AG08395 (cell line): ENCODE results near the gene CYB5R2.
"Not testable (repeated sequence)": the region's sequence is repeated elsewhere in the genome, so short reads cannot be mapped to it uniquely, and the experiment has no call there.

Source experiments
- DNase-seq: peaks from one replicate; pipeline ENCODE4 v3.0.0; 2012; ENCODE audit warnings: mixed read lengths, low spot score

CYB5R2 gene

DNA sequence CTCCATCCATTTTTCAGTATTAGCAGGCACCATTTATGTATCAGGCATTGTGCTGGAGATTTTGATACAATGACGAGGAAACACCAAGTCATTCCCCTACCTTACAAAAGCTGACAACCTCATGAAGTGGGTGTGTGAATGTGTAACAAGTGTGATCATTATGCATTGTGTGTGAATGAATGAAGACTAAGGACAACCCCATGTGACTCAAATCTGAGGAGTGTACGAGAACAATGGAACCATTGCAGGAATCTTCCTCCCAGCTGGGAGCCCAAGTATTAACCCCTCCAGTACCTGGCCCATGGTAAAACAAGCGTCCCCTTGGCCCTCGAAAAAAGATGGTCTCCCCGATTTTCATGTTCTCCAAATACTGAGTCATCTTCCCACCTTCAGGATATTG, 4.4 kb downstream of the CYB5R2 start:
- DNase-seq = no peak

DNA sequence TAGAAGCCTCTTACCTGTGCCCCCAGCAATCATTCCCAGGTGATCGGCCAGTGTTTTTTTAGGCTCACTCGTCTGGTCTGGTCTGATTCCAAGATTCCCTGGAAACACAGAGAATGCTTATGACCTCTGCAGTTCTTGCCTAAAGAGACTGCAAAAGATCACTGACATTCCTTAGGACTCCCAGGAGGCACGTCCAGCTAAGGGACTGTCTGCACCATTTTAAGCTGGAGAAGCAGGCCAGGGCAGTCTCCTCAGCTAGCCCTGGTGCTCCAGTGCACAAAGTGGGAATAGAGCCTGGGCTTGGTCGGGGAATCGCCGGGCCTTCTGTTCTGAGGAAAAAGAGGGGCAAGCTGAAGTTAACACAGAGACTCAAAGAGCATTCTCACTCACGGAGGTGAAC, 4.8 kb downstream of the CYB5R2 start:
- no peak for DNase-seq

- DNase-seq = no peak
These were observed 5.8 kb downstream of the CYB5R2 start for GRCh38 chr11:7667460-7667859.

DNA sequence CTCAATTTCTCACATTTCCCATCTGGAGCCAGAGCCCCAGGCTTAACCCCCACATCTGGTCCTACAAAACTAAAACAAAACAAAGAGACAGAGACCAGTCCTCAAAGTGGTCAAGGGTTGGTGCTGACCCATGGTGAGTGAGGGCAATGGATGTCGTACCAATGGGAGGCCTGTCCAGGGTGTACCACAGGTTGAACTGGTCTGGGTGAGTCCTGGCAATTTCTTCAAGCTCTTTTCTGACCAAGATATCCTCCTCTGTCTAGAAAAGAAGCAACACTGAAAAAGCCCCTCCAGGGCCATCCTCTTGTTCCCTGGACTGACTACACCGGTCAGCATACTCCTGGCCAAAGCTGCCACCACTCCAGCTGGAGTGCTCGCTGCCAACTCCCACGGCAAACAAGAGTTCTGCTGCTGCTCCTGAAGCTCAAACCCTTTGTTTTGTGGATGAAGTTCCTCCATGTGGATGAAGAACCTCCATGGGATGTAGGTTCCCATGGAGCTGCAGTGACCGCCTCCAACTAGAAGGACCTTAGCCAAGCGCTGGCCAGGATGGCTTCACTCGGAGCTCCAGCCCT, 6.9 kb downstream of the CYB5R2 start:
- no peak for DNase-seq

DNA sequence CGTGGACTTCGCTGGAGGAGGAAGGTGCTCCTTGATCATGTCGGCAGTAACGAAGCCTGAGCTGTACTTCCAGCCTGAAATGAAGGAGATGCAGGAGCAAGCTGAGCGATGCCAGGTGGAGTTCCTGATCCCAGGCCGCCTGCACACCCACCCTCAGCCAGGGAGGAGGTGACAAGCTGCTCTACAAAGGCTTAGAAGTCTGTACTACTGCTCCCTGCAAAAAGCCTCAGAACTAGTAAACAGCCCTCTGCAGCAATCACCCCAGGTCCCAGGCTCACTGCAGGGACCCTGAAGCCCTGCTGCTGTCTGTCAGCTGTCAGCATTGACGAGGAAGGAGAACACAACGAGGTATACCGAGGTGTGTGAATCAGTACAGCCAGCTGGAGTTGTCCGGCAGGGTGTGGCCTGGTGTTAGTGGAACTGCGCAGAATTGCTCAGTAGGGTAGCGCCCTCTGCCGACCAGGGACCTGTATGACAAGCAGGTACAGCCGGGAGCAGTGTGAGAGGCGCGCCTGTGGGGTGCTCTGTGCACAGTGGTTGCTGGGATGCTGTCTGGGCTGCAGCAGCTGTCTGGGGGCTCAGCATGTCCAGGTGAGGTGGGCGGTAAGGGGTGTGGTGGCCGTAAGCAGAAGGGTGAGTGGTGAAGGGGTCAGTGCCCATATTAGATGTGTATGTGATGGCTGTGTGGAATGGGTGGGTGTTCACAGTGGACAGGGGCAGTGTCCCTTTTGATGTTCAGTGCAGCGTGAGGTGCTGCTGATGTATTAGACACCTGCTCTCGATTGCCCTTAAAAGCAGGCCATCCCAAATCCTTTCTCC, 7.6 kb downstream of the CYB5R2 start:
- peak; percentile 85 for DNase-seq

DNA sequence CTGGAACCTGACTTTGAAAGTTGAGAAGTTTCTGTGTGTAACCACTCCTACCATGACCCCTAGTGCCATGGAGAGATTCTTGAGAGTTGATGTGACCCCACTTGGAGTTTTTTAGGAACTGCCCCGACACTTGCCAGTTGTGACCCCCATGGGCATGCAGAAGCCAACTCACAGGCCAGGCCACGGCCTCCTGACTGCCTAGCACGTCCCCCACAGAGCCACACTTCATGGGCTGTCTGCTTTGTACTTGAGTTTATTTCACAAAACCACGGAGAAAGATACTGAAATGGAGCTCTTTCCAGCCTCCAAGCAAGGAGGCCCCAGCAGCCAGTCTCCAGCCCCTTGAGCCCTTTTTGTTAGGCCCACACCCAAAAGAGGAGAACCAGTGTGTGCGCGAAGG, 8.4 kb downstream of the CYB5R2 start:
- no peak for DNase-seq

DNA sequence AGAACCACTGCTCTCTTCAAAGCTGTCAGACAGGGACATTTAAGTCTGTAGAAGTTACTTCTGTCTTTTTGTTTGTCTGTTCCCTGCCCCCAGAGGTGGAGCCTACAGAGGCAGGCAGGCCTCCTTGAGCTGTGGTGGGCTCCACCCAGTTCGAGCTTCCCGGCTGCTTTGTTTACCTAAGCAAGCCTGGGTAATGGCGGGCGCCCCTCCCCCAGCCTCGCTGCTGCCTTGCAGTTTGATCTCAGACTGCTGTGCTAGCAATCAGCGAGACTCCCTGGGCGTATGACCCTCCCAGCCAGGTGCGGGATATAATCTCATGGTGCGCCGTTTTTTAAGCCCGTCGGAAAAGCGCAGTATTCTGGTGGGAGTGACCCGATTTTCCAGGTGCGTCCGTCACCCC, 9.8 kb downstream of the CYB5R2 start:
- DNase-seq = not testable (repeated sequence)

DNA sequence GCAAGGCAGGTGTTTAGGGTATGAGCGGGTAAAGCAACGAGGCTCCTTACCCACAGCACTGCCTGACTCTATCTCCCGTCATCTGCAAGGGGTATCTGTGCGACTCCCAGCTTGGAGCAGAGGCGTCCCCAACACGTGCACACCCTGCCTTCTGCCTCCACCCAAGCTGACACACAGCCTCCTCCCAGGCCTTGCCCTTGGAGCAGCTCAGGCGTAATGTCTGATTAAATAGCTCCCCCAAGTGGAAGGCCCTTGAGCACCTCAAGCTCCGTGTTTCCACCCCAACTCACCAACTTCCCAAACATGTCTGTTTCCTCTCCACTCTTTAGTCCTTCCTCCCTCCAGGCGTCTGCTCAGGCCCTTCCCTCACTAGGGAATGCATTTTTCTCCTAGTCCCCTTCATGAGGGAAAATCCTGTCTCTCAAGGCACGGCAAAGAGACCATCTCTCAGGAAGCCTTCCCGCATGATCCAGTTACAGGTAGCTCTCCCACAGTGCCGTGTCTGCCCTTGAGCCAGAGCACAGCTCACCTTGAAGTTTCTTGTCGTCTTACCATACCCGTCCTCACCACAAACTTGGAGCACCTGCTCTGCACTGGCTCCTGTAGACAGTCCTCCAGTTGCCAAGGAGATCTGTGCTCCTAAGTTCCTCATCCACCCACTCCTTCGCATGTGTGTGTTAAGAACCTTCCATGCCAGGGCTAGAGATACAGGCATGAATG, 15.8 kb downstream of the CYB5R2 start:
- peak; percentile 84 for DNase-seq

GRCh38 chr11:7656704-7657103, 16.6 kb downstream of the CYB5R2 start:
- no peak for DNase-seq

DNA sequence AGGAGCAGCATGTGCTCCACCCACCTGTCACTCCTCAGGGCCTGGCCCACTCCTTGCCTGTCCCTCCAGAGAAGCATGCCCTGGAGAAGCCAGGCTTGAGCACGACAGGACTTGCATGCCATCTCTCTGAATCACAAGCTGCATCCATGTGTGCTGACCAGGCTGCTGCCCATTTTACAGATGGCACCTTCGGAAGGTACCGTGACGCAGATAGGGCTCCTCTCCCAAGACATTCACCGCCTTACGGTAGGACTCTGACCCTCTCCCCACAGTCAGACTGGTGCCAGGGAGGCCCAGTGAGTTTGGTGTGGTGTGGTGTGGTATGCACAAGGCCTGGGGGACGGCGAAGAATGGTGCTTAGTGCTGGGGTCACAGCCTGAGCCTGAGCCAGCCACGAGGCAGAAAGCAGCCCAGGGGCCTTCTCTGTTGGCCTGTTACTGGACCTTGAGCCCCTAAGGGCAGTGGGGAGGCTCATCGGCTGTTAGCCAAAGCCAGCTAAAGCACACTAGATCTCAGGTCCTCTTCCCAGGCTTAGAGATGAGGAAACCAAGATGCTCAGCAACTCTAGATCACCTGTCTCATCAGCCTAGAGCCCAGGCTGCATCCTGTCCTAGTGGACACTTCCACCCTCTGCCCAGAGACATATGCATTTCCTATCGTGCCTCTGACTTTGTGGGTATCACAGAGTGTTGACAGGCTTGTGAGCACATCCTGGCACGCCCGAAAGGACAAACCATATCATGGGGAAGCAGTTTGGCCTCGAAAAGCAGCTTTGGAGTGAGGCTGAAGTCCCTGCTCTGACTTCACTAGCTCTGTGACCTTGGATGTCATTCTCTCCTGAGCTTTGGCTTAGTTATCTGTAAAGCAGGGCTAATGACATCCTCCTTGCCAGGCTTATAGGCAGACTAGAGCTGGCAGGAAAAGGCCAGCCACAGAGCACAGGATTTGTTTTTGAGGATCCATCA, 17.8 kb downstream of the CYB5R2 start:
- no peak for DNase-seq

- DNase-seq = no peak
These were observed 19.1 kb downstream of the CYB5R2 start for GRCh38 chr11:7654195-7654705.

GRCh38 chr11:7651700-7652099, 21.6 kb downstream of the CYB5R2 start:
- no peak for DNase-seq

DNA sequence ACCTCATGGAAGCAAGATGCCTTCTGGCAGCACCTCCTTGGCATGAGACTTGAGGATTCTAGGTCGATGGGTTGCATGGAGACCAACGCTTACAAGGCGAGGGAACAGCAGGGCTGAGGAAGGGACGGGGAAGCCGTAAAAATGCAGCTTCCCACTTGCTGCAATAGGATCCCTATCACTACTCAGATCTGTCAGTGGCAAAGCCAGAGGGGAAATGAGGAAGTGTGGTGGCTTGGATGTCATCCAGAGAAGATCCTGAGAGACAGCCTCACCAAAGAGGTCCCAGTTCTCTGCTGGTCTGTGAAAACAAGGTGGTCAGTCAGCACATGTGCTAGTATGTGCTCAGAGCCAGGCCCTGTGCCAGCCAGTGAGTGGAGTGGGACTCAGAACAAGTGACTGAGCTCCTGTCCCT, 22.2 kb downstream of the CYB5R2 start:
- peak; percentile 25 for DNase-seq

GRCh38 chr11:7648264-7648663, 25.0 kb downstream of the CYB5R2 start:
- DNase-seq = no peak

GRCh38 chr11:7646866-7647265, 26.4 kb downstream of the CYB5R2 start:
- no peak for DNase-seq

DNA sequence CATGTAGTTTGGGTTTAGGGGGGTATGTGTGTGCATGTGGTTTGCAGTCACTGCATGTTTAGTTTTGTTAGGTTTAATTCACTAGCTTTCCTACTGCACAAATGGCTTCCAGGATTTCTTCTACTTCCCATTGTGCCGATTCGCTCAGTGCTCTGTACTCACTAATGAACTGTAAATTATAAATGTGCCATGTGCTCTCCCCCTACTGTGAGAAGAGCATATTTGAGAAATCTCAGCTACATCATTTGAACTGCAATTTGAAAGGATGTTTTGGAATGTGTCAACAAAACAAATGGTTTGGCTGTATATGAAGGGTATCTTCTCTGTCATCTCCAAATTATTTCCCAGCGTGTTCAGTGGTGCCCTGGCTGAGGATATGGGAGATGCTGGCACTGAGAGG, 28.1 kb downstream of the CYB5R2 start:
- no peak for DNase-seq

DNA sequence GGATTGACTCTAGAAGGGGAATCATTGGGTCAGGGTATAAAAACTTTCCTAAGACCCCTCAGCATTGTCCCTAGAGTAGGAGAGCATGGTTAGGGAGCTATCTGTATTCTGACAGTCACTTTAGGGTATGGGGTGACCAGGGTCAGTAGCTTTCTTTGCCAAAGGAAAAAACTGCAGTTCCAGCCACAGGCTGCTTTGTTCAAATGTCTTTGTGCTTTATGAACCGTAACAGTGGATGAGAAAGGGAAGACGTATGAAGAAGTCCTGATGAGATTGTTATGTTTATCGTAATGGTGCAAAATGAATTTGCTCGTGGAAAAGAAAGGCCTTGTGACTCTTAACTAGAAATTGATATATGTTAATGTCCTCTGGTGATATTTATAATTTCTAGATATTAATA, 30.0 kb downstream of the CYB5R2 start:
- DNase-seq = no peak

GRCh38 chr11:7642747-7643146, 30.6 kb downstream of the CYB5R2 start:
- no peak for DNase-seq

DNA sequence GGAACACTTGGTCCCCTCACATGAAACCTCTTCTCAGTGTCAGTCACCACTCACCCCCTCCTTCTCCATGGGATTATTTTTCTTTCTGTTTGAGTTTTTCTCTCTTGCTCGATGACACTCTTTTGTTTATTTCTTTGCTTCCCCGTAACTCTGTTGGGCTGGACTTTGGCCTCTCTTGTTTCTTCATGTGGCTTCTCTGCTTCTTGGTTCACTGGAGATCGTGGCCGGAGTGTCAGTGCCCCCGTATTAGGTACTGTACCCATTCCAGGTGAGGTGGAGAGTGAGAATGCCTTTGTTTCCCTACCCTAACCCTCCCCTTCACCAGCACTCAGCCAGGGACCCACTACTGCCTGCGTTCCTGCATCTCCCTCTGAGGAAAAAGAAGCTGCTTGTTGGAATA, 32.5 kb downstream of the CYB5R2 start:
- DNase-seq = no peak

DNA sequence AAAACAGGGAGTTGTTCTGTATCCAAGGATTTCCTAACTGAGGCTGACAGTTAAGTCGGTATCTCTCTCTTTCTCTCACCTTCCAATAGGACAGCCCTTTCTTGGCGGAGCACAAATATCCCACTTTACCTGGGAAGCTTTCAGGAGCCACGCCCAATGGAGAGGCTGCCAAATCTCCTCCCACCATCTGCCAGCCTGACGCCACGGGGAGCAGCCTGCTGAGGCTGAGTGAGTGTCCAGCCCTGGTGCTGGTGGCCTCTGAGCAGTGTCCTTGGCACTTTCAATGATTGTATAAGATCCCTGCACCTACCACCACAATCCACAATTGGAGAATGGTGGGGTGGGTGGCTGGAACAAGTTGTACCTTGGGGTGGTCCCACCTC, 33.7 kb downstream of the CYB5R2 start:
- no peak for DNase-seq

DNA sequence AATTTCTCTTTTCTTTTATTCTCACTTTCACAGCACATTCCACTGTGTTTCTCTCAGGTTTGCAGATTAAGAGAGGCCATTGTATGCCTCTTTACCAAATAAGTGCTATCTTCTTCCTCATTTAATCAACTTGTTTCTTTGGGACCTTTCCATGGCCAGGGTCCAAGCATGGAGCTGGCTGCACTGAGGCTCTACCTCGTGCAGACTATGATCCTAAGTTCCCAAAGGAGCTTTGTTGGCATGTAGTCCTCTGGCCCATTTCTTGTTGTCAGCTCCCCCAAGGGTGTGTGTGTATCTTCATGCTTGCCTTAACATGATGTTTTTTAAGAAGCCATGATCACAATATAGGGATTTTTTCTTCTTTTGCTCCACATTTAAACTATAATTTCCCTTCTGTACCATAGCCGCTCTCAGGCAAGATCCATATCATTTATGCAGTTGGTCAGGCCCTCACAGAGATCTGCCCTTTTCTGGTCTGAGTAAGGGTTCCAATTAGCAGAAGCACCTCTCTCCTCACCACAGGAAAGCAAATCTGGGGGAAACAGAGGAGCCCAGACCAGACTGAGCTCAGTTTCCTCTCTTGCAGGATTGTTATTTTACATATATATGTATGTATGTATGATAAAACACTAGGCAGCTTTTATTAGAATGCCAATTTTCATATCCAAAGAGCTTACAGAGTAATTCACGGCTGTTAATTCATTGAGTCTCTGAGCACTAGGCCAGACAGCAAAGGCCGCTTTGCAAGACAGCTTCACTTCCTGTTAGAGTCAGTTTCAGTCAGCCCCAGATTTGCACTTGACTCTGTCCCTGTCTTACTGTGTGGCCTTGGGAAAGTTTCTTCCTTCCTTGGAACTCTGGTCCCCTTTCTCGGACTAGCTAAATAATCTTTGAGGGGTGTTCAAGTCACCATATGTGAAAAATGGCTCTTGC, 34.3 kb downstream of the CYB5R2 start:
- DNase-seq = no peak
